OCI-LY3 (cell line): Measurements from ENCODE around the gene LRP4.

Experiments
- H2AFZ ChIP-seq: fragments of 200-600, 300-600 bp; shearing (Covaris generic); 2 replicates; pipeline ENCODE4 v1.6.0; 2014; ENCODE audit warnings: antibody characterized with exemption, low read depth, low read length
- H3K27ac ChIP-seq: fragments of 200-600, 300-600 bp; sonication (generic); 2 replicates; pipeline ENCODE4 v1.5.1; 2014; ENCODE audit warnings: mild to moderate bottlenecking, low read length, moderate library complexity, mixed read lengths
- H3K27me3 ChIP-seq: fragments of 200-600, 300-600 bp; sonication (generic); 2 replicates; pipeline ENCODE4 v1.6.1; 2014; ENCODE audit warnings: low read depth, low read length, mixed read lengths
- H3K36me3 ChIP-seq: fragments of 200-600, 300-600 bp; sonication (generic); replicated peaks from 2 replicates; pipeline ENCODE3; 2014; ENCODE audit warnings: low read depth, low read length, mixed read lengths
- H3K4me1 ChIP-seq: fragments of 300-600, 200-600 bp; sonication (generic); 2 replicates; pipeline ENCODE4 v1.6.1; 2014; ENCODE audit warnings: low read length, mixed read lengths
- H3K4me2 ChIP-seq: fragments of 200-600, 300-600 bp; sonication (generic); 2 replicates; pipeline ENCODE4 v1.6.1; 2014; ENCODE audit warnings: low read length, mixed read lengths
- H3K4me3 ChIP-seq: fragments of 300-600, 200-600 bp; sonication (generic); 2 replicates; pipeline ENCODE4 v1.5.1; 2014; ENCODE audit warnings: antibody characterized with exemption, mild to moderate bottlenecking, low read length, moderate library complexity
- H3K79me2 ChIP-seq: fragments of 300-600, 200-600 bp; shearing (Covaris generic); 2 replicates; pipeline ENCODE4 v1.6.1; 2014; ENCODE audit warnings: mild to moderate bottlenecking, low read length, mixed read lengths
- H3K9ac ChIP-seq: fragments of 300-600, 200-600 bp; shearing (Covaris generic); 2 replicates; pipeline ENCODE4 v1.6.0; 2014; ENCODE audit warnings: mild to moderate bottlenecking, low read length, moderate library complexity
- H3K9me3 ChIP-seq: fragments of 200-600, 300-600 bp; shearing (Covaris generic); 2 replicates; pipeline ENCODE4 v1.6.1; 2014; ENCODE audit warnings: low read length, mixed read lengths; ENCODE audit not compliant: insufficient read depth
- H4K20me1 ChIP-seq: fragments of 200-600, 300-600 bp; sonication (generic); 2 replicates; pipeline ENCODE4 v1.6.1; 2016; ENCODE audit warnings: low read length, mixed read lengths; ENCODE audit not compliant: insufficient read depth
- CTCF ChIP-seq: fragments of 200-600, 300-600 bp; sonication (generic); IDR thresholded peaks from 2 replicates; pipeline ENCODE4 v1.5.1; 2014; ENCODE audit warnings: antibody characterized with exemption, low read length, low read depth
- EZH2phosphoT487 ChIP-seq: fragments of 200-600 bp; shearing (Covaris generic); IDR thresholded peaks from 2 replicates; pipeline ENCODE4 v1.6.1; 2018; ENCODE audit warnings: antibody characterized with exemption, mixed run types, low read depth

Gene LRP4

GRCh38 chr11:46838501-46838900, 79.8 kb downstream of the LRP4 start:
- Histone ChIP-seq H3K27me3 (no peaks in the 10 kb centered on the region), H3K79me2 (peaks cover 100% of the 10 kb centered on the region), H3K4me2 (no peak overlapping the region), H4K20me1 (peaks cover 80% of the 10 kb centered on the region), H3K4me1 (no peaks in the 10 kb centered on the region), H2AFZ (no peak overlapping the region), H3K9me3 (no peaks in the 10 kb centered on the region), H3K9ac (no peak overlapping the region), H3K4me3 (no peak overlapping the region), H3K27ac (no peak overlapping the region), H3K36me3 (no peaks in the 10 kb centered on the region)
- TF ChIP-seq EZH2phosphoT487, result no peak
- TF ChIP-seq CTCF, result no peak

GRCh38 chr11:46837860-46838259, 80.5 kb downstream of the LRP4 start:
- Histone ChIP-seq H4K20me1 (peaks cover 76% of the 10 kb centered on the region), H2AFZ (no peak overlapping the region), H3K9me3 (no peaks in the 10 kb centered on the region), H3K4me1 (no peaks in the 10 kb centered on the region), H3K4me3 (no peak overlapping the region), H3K27me3 (no peaks in the 10 kb centered on the region), H3K4me2 (no peak overlapping the region), H3K36me3 (no peaks in the 10 kb centered on the region), H3K9ac (no peak overlapping the region), H3K27ac (no peak overlapping the region), H3K79me2 (peaks cover 100% of the 10 kb centered on the region)
- TF ChIP-seq CTCF, result no peak

- TF ChIP-seq EZH2phosphoT487, result no peak
- TF ChIP-seq CTCF, result no peak
- H4K20me1 ChIP-seq, result peaks cover 79% of the 10 kb centered on the region
- H3K27me3 ChIP-seq, result no peaks in the 10 kb centered on the region
These were observed 81.5 kb downstream of the LRP4 start for GRCh38 chr11:46836870-46837269.

GRCh38 chr11:46836431-46836830, 81.9 kb downstream of the LRP4 start:
- peaks cover 100% of the 10 kb centered on the region for H3K79me2 ChIP-seq
- no peak for TF ChIP-seq EZH2phosphoT487
- no peak for TF ChIP-seq CTCF
- H3K27ac ChIP-seq, result no peak overlapping the region
- no peak overlapping the region for H3K4me3 ChIP-seq
- H3K9me3 ChIP-seq, result no peaks in the 10 kb centered on the region
- H3K4me2 ChIP-seq, result no peak overlapping the region
- peaks cover 81% of the 10 kb centered on the region for H4K20me1 ChIP-seq
- H2AFZ ChIP-seq, result no peak overlapping the region
- H3K27me3 ChIP-seq, result no peaks in the 10 kb centered on the region
- no peaks in the 10 kb centered on the region for H3K4me1 ChIP-seq
- H3K36me3 ChIP-seq, result no peaks in the 10 kb centered on the region
- no peak overlapping the region for H3K9ac ChIP-seq

More at GRCh38 chr11:46836870-46837269, 81.5 kb downstream of the LRP4 start:
- Histone ChIP-seq H3K9me3 (no peaks in the 10 kb centered on the region), H3K79me2 (peaks cover 100% of the 10 kb centered on the region), H3K4me1 (no peaks in the 10 kb centered on the region), H3K4me2 (no peak overlapping the region), H3K4me3 (no peak overlapping the region), H3K27ac (no peak overlapping the region), H2AFZ (no peak overlapping the region), H3K9ac (no peak overlapping the region), H3K36me3 (no peaks in the 10 kb centered on the region)
